HG03565 (cell line): ENCODE data around the gene RPL35.
"Not testable (repeated sequence)": the region's sequence is repeated elsewhere in the genome, so short reads cannot be mapped to it uniquely, and the experiment has no call there.

Experiments
- ATAC-seq: cut with Tn5 transposase; IDR thresholded peaks from one replicate; pipeline ENCODE4 v1.9.1; 2021; ENCODE audit warnings: mild to moderate bottlenecking, moderate library complexity; ENCODE audit not compliant: unreplicated experiment

Gene RPL35

DNA sequence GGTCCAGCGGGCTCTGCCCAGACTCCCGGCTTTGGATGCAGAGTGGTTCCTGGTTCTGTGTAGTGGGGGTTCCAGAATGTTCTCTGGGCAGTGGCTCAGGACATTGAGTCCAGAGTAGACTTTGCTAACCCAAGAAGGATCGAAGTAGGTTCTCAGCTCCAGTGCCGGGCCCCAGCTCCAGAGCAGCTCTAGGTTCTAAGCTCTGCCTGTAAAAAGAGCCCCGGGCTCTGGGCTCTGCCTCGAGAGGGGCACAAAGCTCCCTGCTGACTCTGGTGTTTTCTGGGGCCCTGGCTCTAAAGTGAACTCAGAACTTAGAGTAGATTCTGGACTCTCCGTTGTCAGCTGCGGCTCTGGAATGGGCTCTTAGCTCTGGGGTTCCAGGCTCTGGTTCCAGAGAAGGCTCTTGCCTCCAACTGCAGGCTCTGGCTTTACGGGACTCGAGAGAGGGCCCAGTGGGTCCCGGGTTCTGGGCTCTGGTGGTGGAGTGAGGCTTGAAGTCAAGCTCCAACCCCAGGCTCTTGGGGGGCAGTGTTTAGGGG is 8.1 kb downstream of the RPL35 start:
- no peak for ATAC-seq

DNA sequence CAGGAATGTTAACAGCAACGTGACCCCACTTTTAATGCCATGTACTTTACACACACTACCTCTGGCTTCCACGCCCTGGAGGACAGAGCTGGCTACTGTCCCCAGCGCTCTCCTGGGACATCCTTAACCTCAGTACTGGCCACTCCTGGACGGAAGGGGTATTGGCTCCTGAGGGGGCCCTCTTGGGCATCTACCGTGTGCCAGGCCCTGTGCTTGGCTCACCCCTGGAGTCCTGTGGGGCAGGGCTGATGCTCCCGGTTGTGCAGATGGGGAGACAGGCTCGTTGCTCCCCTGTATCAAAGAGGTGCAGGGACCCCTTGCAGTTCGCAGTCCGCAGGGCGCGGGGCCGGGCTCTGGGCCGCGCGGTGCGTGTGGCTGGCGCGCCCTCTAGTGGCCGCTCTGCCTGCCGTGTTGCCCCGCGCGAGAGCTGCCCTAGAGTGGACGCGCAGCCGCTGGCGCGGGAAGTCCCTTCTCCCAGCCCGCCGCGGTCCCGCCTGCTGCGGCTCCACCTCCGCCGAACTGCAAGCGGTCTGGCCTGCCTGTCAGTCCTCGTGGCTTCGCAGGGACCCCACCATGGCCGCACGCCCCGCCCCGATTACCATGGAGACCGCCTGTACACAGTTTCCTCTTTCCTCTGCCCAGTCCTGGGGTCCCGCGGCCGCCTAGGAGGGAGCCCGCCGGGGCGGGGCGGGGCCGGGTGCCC is 8.8 kb downstream of the RPL35 start, which contains the start of gene WDR38:
TSS of gene WDR38 (plus strand) at position 632 of the 703 bp plus-strand sequence. CDS start 72 bp downstream, outside the sequence.
- ATAC-seq = no peak

DNA sequence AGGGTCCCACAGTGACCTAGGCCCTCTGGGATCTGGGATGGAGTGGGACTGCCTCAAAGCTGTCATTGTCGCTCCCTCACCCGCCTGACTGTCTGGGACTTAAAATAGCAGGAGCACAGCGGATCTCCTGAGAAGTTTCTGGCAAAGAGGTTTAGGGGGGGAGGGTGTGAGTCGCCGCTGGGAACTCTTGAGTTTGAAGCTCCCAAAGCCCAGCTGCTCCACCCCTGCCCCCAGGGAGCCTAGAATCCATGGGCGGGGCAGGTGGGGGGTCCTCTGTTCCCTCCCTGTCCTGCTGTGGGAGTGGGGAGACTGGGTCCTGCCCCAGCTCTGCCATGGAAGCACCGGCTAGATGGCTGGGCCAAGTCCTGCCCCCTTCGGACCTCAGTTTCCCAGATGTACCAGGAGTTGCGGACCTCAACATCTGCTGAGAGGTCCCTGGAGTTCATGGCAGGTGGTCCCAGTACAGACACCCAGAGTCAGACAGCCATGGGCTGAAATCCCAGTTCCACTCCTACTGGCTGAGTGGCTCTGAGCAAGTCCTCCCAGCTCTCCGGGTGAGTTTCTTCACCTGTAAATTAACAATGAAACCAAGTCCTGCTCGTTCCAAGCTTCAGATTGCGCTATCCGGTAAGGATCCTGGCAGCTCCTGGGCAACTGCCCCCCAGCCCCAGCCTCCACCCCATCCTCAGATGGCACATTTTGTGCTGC is 9.5 kb downstream of the RPL35 start:
- ATAC-seq = no peak

DNA sequence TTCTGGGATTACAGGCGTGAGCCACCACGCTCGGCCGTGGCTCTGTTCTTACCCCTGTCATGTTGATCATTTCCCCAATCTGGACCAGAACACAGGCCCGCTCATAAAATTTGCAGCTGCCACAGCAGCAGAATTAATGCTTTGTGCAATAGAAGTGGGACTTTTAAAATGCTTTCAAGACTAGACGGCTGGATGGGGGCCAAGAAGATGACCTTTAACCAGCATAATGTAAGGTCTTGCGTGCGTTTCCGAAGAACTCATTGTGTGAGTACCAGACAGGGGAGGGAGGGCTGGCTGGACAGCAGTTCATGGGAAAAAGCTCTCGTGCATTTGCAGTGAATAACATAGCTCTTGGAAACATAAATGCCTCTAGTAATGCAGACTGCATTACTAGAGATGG is 12.0 kb downstream of the RPL35 start:
- ATAC-seq = no peak

DNA sequence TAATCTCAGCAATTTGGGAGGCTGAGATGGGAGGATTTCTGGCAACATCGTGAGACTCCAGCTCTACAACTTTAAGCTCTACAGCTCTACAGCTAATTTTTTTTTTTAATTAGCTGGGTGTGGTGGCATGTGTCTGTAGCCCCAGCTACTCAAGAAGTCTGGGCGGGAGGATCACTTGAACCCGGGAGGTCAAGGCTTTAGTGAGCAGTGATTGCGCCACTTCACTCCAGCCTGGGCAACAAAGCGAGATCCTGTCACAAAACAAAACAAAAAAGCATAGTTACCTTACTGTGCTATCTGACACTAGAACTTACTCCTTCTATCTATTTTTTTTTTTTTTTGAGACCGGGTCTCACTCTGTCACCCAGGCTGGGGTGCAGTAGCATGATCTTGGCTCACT is 14.8 kb downstream of the RPL35 start:
- ATAC-seq = no peak

DNA sequence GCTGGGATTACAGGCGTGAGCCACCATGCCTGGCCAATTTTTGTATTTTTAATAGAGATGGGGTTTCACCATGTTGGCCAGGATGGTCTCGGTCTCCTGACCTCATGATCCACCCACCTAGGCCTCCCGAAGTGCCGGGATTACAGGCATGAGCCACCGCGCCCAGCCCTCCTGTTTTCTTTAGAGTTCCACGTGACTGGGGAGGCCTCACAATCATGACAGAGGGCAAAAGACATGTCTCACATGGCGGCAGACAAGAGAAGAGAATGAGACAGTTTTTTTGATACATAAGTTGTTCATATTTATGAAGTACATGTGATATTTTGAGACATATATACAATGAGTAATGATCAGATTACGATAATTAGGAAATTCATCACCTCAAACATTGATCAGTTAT is 15.3 kb downstream of the RPL35 start:
- not testable (repeated sequence) for ATAC-seq

DNA sequence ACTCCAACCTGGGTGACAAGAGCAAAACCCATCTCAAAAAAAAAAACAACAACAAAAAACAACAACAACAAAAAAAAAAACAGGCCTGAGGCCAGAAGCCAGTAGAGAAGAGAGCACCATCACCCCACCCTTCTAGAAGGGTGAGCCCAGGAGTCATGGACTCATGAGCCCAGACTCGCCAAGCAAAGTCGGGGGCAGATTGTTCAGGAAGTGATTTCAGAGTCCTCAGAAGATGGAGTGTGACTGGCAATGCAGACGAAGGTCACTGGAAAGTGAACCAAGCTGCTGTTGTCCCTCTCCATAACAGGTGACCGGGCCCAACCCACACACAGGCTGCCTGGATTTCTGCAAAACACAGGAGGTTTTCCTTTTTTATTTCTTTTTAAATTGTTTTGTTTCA is 17.5 kb downstream of the RPL35 start:
- ATAC-seq = no peak

DNA sequence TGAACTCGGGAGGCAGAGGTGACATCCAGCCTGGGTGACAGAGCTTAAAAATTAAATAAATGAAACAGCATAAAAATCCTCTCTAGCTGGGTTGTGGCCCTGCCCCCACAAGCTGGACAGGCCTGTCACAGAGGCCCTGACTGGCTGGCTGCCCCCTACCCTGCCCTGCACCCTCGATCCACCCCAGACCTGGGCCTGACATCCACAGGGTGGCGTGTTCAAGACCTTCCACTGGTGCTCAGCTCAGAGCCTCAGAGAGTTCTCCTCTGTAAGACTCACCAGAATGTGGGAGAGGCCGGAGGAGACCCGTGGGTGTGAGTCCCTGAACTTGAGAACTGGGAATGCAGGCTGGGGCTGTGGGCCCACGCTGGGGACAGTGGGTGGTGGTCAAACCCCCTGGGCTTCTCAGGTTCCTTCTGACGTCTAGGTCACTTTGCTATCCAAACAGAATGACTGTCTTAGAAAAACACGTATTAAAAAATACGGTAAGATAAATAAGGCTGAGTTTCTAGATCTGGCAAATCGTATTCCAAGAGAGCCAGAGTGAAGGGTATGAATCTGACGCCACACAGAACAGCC is 18.2 kb downstream of the RPL35 start:
- ATAC-seq = no peak

DNA sequence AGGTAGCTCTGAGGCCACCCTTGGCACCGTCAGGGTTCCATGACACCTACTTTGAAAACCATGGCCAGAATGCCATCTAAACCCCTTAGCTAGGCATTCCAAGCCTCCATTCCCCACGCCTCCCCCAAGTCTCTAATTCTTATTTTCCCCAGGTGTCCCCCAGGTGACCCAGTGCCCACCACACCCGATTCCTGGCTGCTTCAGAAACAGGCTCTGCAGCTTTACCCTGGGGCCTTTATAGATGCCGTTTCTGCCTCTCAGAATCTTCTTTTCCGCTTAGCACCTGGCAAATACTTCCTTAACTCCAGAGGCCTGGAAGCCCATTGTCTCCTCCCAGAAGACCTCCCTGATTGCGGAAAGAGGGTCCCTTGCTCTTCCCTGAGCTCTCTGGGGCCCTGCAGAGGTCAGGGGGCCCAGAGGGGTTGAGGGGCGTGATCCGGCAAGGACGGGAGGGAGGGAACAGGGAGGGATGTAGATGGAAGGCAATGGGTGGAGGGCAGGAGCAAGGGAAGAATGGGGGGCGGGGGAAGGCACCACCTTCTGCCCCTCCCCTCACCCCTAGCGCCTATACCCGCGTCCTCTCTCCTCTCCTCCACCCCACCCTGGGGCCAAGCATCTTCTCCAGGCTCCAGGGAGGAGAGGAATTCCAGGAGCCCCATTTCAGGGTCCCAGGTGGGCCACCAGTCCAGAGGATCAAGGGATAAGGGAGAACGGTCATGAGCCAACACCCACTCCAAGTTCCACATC is 20.5 kb downstream of the RPL35 start:
- ATAC-seq = no peak

DNA sequence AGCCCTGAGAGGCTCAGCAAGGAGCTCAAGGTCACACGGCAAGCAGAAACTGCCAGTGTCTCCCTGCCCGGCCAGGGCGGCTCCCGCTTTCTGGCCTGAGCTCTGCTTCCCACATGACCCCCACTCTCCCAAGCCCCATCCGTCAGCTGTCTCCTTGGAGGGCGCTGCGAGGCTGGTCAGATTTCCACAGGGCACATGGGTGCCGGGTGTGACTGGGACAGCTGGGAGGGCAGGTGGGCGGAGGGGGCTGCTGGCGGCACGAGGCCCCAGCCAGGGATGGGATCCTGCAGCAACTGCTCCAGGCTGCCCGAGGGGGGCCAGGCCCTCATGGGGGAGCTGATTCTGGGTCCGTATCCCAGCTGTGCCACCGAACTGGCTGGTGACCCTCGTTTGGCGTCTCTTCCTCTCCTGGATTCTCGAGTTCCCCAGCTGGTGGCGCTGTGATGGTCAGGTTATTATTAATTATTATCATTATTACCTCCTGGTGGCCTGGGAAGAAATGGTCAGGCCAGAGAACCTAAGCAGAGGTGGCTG is 21.4 kb downstream of the RPL35 start:
- ATAC-seq = no peak

DNA sequence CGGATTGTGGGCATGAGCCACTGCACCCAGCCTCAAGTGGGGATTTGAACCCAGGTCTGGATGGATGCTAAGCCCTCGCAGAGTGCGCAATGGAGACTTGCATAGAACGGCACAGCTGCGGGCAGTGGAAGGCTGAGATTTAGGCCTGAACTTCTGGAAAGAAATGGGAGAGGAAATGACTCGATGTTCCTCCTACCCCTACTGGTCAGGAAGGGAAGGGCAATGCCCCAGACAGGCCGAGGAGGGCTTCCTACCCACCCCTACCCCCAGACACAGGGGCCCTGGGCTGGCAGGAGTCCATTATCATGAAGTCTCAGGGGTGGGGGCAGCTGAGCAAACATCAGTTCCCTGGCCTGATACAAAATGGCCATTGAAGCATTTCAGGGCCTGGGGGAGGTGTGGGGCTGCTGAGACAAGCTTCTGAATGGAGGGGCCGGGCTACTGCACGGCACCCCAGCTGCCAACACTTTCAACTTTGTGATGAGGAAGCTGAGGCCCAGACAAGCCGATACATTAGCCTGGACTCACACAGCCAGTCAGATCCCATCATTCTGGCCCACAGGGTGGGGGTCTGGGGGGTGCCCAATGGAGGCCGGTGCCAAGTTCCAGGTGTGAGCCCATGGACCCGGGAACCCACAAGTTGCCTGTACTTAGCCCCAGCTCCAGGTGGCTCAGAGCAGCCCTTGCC is 22.0 kb downstream of the RPL35 start:
- ATAC-seq = no peak

DNA sequence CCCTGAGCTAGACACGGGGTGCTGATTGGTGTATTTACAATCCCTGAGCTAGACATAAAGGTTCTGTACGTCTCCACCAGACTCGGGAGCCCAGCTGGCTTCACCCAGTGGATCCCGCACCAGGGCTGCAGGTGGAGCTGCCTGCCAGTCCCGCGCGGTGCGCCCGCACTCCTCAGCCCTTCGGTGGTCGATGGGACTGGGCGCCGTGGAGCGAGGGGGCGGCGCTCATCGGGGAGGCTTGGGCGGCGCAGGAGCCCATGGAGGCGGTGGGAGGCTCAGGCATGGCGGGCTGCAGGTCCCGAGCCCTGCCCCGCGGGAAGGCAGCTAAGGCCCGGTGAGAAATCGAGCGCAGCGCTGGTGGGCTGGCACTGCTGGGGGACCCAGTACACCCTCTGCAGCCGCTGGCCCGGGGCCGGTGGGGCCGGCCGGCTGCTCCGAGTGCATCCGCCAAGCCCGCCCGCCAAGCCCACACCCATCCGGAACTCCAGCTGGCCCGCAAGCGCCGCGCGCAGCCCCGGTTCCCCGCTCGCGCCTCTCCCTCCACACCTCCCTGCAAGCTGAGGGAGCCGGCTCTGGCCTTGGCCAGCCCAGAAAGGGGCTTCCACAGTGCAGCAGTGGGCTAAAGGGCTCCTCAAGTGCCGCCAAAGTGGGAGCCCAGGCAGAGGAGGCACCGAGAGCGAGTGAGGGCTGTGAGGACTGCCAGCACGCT is 23.0 kb downstream of the RPL35 start:
- ATAC-seq = not testable (repeated sequence)

DNA sequence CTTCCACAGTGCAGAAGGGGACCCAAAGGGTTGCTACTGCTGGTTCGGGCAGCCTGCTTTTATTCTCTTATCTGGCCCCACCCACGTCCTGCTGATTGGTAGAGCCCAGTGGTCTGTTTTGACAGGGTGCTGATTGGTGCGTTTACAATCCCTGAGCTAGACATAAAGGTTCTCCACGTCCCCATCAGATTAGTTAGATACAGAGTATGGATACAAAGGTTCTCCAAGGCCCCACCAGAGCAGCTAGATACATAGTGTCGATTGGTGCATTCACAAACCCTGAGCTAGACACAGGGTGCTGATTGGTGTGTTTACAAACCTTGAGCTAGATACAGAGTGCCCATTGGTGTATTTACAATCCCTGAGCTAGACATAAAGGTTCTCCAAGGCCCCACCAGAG is 23.6 kb downstream of the RPL35 start:
- ATAC-seq = not testable (repeated sequence)

DNA sequence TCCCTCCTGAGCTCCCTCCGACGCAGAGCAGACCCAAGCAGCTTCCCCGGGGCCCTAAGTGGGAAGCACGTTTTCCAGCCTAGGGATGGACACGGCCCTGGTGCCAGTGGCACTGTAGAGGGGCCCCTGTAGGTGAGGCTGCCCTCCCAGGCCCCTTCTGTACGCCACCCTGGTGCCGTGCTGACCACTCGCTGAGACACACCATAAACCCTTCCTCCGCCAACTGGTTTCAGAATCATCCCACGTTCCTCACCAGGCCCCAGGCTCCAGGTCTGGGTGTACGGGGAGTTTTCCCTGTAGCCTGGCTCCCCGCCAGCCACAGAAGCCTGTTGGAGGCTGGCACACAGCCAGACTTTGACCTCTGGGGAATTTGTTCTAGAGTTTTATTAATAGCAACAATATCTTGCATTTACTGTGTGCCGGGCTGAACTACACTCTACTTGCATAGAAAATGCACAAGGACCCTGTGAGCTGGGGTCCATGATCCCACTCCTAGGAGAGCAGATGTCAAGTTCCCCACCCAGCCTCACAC is 26.7 kb downstream of the RPL35 start:
- ATAC-seq = no peak

DNA sequence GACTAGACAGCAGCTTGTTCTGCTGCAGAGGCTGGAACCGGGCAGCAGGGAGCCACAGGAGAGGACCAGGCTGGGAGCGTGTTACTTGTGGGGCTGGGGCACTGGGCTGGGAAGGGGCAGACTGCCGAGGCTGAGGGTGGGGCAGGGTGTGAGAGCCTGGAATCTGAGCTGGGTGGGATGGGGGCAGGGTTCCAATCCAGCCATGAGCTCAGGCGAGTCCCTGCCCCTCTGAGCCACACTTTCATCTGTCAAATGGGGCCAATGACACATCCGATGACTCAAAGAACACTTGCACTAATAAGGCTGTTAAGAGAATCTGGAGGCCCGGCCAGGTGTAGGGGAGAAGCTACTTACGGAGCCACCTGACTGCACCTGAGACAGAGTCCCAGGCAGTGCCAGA is 27.2 kb downstream of the RPL35 start:
- ATAC-seq = no peak

DNA sequence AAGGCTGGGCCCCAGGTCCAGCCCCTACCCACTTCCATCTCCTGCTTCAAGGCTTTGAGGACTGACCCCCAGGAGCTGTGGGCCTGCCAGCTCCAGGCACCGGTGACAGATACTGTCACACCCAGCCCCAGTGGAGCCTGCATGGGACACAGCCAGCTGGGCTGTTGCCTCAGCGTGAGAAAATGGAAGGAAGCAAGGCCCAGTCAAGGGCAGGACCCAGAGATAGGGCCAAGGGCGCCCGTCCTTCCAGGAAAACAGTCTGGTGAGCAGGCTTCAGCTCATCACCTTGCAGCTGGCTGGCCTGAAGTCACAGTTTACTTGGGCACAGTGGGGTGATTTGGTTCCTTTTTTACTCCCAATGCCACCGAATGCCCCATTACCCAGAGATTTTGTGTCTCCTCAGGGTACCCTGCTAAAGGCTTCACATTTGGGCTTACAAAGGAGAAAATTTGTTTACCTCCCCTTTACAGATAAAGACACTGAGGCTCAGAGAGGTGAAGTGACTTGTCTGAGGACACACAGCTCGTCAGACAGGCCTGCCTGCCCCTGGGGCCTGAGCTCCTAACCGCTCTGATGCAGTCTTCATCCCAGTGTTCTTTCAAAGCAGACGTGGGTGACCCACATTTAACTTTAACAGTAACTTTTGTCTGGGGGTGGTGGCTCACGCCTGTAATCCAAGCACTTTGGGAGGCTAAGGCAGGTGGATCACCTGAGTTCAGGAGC is 30.0 kb downstream of the RPL35 start:
- no peak for ATAC-seq

DNA sequence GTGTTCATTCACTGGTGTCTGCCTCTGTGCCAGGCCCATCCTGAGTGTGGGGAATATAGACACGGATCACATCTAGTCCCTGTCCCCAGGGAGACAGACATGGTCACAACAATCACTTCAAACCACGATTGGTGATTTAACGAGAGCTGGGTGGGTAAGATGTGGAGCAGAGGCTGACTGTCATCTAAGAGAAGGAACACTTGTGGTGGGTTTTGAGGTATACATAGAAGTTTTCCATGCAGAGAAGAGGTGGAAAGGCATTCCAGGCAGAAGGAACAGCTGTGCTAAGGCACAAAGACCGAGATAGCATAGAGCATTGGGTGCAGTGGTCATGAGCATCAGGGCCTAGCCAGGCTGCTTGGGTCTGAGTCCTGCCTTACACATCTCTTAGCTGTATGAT is 31.2 kb downstream of the RPL35 start:
- no peak for ATAC-seq

DNA sequence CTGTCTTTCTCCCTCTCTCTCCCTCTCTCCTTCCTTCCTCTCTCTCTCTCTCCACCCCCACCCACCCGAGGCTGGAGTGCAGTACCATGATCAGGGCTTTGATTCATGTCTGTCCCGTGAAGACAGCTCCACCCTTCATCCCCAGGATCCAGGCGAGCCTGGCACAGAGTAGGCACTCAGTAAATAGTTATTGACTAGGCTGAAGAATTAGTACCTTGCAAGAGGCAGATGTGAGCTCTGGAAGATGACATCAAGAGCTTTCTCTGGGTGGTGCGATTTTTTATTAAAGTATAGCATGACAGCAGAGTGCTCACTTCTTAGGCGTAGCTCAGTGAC is 32.5 kb downstream of the RPL35 start:
- ATAC-seq = no peak
